Panc1 (cell line): ENCODE results near the gene DNAH9.

Experiments used
- CTCF ChIP-seq: fragments of 450-650 bp; IDR thresholded peaks from 2 replicates; pipeline ENCODE4 v1.5.1; 2017; ENCODE audit warnings: mild to moderate bottlenecking
- POLR2AphosphoS5 ChIP-seq: IDR thresholded peaks from 2 replicates; pipeline ENCODE4 v1.6.1; 2012; ENCODE audit warnings: mild to moderate bottlenecking, low read depth, low read length, moderate library complexity
- REST ChIP-seq, 2 experiments: IDR thresholded peaks; 2 replicates each; pipeline ENCODE4 v1.6.1; 2011 to 2012; ENCODE audit warnings: low read depth in 2 of 2, control low read depth in 1 of 2, low read length in 1 of 2, mild to moderate bottlenecking in 1 of 2, moderate library complexity in 1 of 2; ENCODE audit not compliant: insufficient read depth in 1 of 2
- SIN3A ChIP-seq: IDR thresholded peaks from 2 replicates; pipeline ENCODE4 v1.6.1; 2012; ENCODE audit warnings: low read depth, mild to moderate bottlenecking, low read length, moderate library complexity, borderline replicate concordance; ENCODE audit not compliant: insufficient read depth

GRCh38 chr17:11736613-11737312 is 138.5 kb downstream of the DNAH9 start:
- TF ChIP-seq CTCF: no peak
- no peak for TF ChIP-seq POLR2AphosphoS5
- TF ChIP-seq REST (IDR thresholded peaks at IDR 0.05; ENCODE audit: insufficient read depth in 1 of 2, low read depth in 2 of 2, low read length in 1 of 2): no peak
- no peak for TF ChIP-seq SIN3A
